Measurements from ENCODE around the gene MUS81.

The MUS81 gene

GRCh38 chr11:65892661-65893317 is 32.6 kb downstream of the MUS81 start:
- DNase-seq (ENCODE audit: low spot score) = no peak

DNA sequence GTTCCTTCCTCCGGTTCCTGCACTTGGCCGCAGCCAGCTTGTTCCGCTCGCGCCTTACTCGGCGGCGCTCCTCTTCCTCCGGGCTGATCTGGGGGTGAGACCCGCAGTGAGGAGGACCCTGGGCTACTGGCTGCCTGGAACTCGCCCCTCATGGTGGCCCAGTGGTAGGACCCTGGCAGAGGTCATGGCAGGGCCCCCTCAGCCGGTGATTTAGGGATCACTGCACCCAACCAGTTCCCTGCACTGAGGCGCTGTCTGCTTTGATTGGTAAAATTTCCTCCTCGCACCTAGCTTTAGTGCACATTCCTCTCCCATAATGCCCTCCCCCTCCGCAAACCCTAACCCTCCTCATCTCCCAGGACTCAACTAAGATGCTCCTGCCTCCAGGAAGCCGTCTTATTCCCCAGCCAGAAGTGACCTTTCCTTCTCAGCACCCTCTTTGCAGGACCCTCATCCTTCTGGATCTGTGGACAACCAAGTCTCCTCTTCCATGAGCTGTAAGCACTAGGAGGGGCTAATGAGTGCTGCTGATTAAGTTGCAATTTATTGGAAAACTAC is 33.9 kb downstream of the MUS81 start:
- DNase-seq (ENCODE audit: low spot score) = no peak

GRCh38 chr11:65895482-65895981 is 35.3 kb downstream of the MUS81 start:
- DNase-seq (ENCODE audit: low spot score) = no peak

- no peak for DNase-seq (ENCODE audit: low spot score)
These were observed 36.1 kb downstream of the MUS81 start for GRCh38 chr11:65896034-65896999.

DNA sequence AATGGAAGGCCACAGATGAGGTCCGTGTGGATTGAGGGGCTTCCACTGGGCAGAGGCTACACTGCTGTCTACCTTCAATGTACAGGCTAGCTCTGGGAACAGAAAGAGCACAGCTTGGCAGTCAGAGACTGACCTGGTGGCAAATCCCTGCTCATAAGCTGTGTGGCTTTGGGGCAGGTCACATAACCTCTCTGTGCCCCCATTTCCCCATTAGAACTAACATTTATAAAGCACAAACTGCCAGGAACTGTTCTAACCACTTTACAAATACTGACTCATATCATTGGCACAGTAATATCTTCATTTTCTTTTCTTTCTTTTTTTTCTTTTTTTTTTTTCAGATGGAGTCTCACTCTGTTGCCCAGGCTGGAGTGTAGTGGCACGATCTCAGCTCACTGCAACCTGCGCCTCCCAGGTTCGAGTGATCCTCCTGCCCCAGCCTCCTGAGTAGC is 36.8 kb downstream of the MUS81 start:
- DNase-seq (ENCODE audit: low spot score) = no peak

DNA sequence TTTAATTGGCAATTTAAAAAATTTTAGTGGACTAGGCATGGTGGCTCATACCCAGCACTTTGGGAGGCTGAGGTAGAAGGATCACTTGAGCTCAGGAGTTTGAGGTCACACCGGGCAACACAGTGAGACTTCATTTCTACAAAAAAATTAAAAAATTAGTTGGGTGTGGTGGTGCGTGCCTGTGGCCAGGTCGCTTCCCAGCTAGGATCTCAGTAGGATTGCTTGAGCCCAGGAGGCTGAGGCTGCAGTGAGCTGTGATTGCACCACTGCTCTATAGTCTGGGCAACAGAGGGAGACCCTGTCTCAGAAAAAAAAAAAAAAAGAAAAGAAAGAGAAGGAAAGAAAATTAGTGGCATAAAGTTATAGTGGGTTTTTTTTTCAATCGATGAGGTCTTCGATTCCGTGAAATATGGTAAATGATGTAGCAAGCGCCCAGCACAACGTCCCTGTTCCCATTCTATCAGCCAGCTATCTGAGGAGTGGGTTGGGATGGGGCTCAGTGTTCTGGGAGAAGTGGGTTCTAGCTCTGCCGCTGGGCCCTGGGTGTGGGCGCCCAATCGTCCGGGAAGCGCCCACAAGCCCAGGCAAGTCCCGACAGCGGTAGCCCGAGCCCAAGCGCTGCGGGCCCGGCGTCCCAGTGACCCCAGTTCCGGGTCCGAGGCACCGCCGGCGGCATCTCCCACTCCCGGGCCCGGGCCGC is 38.6 kb downstream of the MUS81 start:
- no peak for DNase-seq (ENCODE audit: low spot score)

DNA sequence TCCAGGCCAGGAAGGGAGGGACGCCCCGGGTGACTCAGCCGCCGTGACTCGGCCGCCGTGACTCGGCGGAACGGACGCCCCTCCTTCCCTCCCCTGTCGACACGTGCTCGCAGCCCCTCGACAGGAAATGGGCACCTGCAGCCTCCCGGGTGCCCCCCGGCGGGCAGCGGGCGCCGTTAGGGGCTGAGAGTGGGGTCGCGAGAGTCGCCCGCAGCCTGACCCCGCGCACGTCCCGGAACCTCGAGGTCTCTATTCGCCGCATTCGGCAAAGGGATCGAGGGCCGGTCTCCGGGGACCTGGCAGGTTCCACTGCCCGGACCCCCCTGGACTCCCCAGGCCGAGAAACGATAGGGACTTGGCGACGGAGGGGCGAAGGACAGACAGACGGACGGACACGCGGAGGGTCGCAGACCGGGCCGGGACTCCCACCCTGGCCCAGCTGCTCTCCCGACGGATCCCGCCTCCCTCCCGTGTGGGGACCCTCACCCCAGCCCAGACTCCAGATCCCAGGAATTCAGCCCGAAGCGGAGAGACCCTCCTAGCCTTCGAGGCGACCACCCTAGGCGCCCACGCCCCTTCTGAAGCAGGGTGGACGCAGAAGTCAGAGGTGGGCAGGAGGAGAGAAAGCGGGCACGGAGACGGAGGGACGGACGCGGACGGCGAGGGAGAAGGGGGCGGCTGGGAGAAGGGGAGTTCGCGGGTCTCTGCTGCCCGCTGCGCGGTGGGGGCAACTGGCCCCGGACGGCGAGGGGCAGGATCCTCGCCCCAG is 39.3 kb downstream of the MUS81 start:
- DNase-seq (ENCODE audit: low spot score) = peak; percentile 79

- DNase-seq (ENCODE audit: low spot score) = peak; percentile 98
These were observed 40.1 kb downstream of the MUS81 start, which contains the start of gene FOSL1 for GRCh38 chr11:65900125-65900898. FOSL1 (minus strand) TSS chr11:65900388; CDS start chr11:65900339, 49 bp downstream.

GRCh38 chr11:65900899-65901180 is 40.6 kb downstream of the MUS81 start:
- DNase-seq (ENCODE audit: low spot score) = no peak

DNA sequence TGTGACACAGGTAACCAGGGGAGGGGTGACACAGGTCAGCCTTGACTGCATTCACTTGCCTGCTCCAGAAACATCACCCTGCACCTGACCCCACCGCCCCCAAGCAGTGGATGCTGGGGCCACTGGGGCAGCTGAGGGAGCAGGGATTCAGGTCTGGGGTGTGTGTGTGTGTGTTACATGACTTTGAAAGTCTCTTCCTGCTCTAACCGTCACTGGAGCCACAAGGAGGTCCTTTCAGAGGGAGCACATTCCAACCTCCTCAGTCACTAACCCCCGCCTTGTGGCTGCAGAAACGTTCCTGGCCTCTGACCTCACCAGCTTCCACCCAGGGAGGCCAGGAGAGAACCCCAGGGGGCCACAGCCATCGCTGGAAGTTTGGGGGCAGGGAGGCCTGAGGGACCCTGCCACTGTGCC is 42.8 kb downstream of the MUS81 start:
- peak; percentile 88 for DNase-seq (ENCODE audit: low spot score)

DNA sequence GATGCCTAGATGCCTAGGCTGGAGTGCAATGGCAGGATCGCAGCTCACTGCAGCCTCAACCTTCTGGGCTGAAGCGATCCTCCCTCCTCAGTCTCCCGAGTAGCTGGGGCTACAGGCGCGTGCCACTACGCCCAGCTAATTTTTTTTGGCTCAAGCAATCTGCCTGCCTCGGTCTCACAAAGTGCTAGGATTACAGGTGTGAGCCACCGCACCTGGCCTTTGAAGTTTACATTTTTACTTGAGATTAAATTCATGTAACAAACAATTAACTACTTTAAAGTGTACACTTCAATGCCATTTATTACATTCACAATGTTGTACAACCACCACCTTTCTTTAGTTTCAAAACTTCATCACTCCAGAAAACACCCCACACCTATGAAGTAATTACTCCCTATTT is 43.5 kb downstream of the MUS81 start:
- DNase-seq (ENCODE audit: low spot score) = no peak

DNA sequence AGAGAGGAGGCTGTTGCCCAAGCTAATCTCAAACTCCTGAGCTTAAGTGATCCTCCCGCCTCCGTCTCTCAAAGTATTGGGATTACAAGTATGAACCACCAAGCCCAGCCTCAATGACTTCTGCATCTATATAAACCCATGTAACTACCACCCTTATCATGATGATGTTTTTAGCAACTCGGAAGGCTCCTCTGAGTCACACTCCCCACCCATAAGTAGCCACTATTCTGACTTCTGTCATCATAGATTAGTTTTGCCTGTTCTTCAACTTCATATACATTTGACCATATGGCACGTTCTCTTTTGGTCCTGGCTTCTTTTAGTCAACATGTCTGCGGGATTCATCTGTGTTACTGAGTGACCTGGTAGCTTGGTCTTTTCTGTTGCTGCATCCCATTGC is 46.4 kb downstream of the MUS81 start:
- DNase-seq (ENCODE audit: low spot score) = no peak

DNA sequence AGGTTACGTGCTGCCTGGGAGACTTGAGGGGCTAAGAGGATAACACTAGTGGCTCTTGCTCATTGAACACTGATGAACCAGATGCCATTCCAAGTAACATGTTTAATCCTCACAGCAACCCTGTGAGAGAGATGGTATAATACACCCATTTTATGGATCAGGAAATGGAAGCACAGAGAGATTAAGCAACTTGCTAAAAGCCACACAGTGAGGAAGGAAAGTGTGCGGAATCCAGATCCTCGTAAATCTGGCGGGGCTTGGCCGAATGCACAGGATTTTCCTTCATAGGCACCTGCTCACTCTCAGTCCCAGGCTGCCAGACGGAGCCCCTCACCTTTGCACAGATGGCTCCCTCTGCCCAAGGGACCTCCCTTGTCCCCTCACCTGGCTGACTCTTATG is 47.6 kb downstream of the MUS81 start:
- no peak for DNase-seq (ENCODE audit: low spot score)

DNA sequence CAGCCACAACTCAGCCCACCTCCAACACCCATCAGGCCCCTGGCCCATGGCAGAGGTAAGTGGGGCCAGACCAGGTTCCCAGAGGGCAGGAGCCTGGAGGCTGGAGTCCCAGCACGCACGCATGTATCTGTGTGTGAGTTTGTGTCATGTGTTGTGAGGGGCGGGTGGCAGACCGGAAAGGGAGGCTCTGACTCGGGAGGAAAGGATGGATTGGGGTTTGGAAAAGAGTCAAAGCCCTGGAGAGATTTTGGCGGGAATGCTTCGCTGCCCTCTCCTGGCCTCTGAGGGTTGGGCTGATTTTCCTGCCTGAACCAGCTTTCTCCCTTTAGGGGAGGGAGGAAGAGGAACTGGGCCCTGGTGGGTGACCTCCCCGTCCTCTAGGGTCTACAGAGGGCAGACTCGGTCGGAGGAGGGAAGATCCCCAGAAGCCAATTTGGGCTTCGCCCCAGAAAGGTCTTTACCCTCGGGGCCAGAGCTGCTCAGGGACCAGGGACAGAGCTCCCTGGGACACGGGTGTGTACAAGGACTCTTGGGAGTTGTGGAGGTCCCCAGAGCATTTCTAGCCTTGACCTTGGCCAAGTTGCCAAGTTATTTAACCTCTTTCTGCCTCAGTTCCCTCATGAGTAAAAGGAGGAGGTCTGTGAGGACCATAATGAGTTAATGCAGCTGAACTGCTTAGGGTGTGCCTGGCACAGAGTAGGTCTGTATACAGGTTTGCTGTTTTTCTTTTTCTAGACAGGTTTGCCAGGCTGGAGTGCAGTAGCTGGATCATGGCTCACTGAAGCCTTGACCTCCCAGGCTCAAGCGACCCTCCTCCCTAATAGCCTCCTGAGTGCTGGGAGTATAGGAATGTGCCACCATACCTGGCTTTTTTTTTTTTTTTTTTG is 51.7 kb downstream of the MUS81 start:
- DNase-seq (ENCODE audit: low spot score) = peak; percentile 81

DNA sequence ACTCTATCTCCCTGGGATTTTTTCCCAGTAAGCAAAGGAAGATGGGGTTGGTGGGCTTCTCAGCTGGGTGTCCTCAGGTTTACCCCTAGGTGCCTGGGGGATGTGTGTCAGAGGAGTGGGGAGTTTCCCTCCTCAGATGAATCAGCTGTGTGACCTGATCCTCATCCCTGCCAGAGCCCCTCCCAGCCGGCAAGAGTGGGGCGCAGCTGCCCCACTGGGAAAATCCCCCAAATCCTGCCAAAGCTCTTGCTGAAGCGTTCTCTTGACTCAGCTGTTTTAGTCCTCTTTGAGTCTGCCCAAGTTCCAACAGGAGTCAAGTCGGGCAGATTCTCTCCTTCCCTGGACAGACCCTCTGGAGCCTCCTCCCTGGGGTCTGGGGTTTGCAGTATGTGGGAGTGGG is 52.6 kb downstream of the MUS81 start:
- no peak for DNase-seq (ENCODE audit: low spot score)

DNA sequence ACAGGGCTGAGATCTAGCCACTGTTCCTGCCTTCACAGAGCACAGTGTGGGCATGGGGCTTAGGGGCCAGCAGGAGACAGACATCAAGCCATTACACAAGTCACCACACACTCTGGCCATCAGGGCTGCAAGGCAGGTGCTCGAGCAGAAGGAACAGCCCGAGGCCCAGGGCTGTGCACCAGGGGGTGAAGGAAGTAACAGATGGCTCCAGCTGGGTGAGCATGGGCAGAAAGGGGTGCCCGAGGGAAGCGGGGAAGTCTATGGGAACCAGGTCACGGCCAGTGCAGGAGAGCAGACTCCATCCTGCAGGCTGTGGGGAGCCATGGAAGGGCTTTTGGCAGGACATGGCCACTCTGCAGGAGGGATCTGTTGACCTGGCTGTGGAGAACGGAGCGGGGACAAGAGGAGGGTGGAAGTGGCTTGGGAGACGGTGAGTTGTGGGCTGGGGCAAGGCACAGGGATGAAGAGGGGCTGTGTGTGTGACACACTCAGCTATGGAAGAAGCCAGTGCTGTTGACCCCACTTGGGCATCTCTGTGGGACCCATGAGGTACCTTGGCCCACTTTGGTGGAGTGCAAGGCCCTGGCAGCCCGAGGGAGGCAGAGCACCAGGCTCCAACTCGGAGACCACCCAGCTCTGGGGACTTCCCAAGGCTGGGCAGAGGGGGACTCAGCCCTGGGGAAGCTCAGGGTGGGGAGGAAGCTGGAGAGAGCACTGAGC is 55.0 kb downstream of the MUS81 start:
- no peak for DNase-seq (ENCODE audit: low spot score)

- peak; percentile 94 for DNase-seq (ENCODE audit: low spot score)
These were observed 55.6 kb downstream of the MUS81 start for GRCh38 chr11:65915821-65916251.

Data from LoVo (cell line).